Fibroblast of lung (primary cell): Measurements from ENCODE around the gene CLCN4. TPM values are rescaled to one million over a fixed set of nuclear protein-coding genes. Genes with fewer than 3 reads are reported as not detected.

Source experiments
- DNase-seq, 2 donors: peaks; one replicate each; pipeline versions ENCODE4 v3.0.0 to v3.0.0-alpha.2; 2010; ENCODE audit warnings: low read depth in 2 of 2
- H2AFZ ChIP-seq: 2 replicates; pipeline ENCODE4 v1.5.1; 2012; ENCODE audit warnings: low read length, control low read depth, inconsistent platforms
- H3K27ac ChIP-seq: 2 replicates; pipeline ENCODE4 v1.5.1; 2011; ENCODE audit warnings: low read length, control low read depth; ENCODE audit not compliant: insufficient read depth
- H3K27me3 ChIP-seq: 2 replicates; pipeline ENCODE4 v1.5.1; 2011; ENCODE audit warnings: mild to moderate bottlenecking, low read length; ENCODE audit not compliant: control insufficient read depth, insufficient read depth
- H3K36me3 ChIP-seq: 2 replicates; pipeline ENCODE4 v1.5.1; 2011; ENCODE audit warnings: low read length; ENCODE audit not compliant: control insufficient read depth, insufficient read depth
- H3K4me1 ChIP-seq: 2 replicates; pipeline ENCODE4 v1.5.1; 2011; ENCODE audit warnings: low read length; ENCODE audit not compliant: control insufficient read depth, insufficient read depth; ENCODE audit errors: extremely low read depth
- H3K4me2 ChIP-seq: 2 replicates; pipeline ENCODE4 v1.5.1; 2011; ENCODE audit warnings: low read length, control low read depth; ENCODE audit not compliant: insufficient read depth; ENCODE audit errors: extremely low read depth
- H3K4me3 ChIP-seq, 4 experiments: fragments of 200-600 bp in 1 of 4; sonication (generic) in 1 of 4; replicated peaks in 1 of 4; 2 replicates each; pipeline ENCODE4 v1.5.1; 2011 to 2016; ENCODE audit warnings: low read length in 4 of 4, low read depth in 3 of 4, mild to moderate bottlenecking in 3 of 4, control low read depth in 2 of 4, inconsistent platforms in 1 of 4, mixed read lengths in 1 of 4; ENCODE audit not compliant: insufficient read depth in 1 of 4; ENCODE audit errors: control extremely low read depth in 1 of 4
- H3K79me2 ChIP-seq: 2 replicates; pipeline ENCODE4 v1.5.1; 2012; ENCODE audit warnings: mild to moderate bottlenecking, low read length, inconsistent platforms; ENCODE audit not compliant: control insufficient read depth, insufficient read depth
- H3K9ac ChIP-seq: 2 replicates; pipeline ENCODE4 v1.5.1; 2011; ENCODE audit warnings: mild to moderate bottlenecking, low read length, control low read depth; ENCODE audit not compliant: insufficient read depth
- H3K9me3 ChIP-seq: 2 replicates; pipeline ENCODE4 v1.5.1; 2012; ENCODE audit warnings: low read depth, low read length; ENCODE audit not compliant: control insufficient read depth, insufficient read depth
- H4K20me1 ChIP-seq: 2 replicates; pipeline ENCODE4 v1.5.1; 2011; ENCODE audit warnings: low read length; ENCODE audit not compliant: control insufficient read depth, insufficient read depth; ENCODE audit errors: extremely low read depth
- EZH2 ChIP-seq: IDR thresholded peaks from 2 replicates; pipeline ENCODE4 v1.5.1; 2012; ENCODE audit warnings: low read length, control low read depth, mild to moderate bottlenecking; ENCODE audit errors: missing control alignments
- polyA plus RNA-seq, 2 donors: library from polyadenylated mRNA; depleted of rRNA in 1 of 2; stranded (reverse) in 1 of 2; unstranded in 1 of 2; fragments of >200 nt; gene quantifications; 2 replicates each; pipeline ENCODE4 v1.2.1, GENCODE V29; 2011 to 2012; ENCODE audit warnings: missing spikeins in 1 of 2
- total RNA-seq: library from RNA; depleted of rRNA; stranded (reverse); fragments of >200 nt; gene quantifications from 2 replicates; pipeline ENCODE4 v1.2.1, GENCODE V29; 2014
- TF ChIP-seq, protein P1 (sequence below), 2 donors: IDR thresholded peaks in 1 of 2; conservative IDR thresholded peaks in 1 of 2; 1 replicate in 1 of 2; 2 replicates in 1 of 2; pipeline ENCODE4 v1.5.1; 2011 to 2012; ENCODE audit warnings: low read length in 2 of 2, control low read depth in 1 of 2, inconsistent platforms in 1 of 2, low read depth in 1 of 2, mild to moderate bottlenecking in 1 of 2

The CLCN4 gene
- total and polyA plus RNA-seq, 2 donors (not counting 1 experiment from before 2014, with no cell fraction given) = 0.70 to 4.0 TPM

DNA sequence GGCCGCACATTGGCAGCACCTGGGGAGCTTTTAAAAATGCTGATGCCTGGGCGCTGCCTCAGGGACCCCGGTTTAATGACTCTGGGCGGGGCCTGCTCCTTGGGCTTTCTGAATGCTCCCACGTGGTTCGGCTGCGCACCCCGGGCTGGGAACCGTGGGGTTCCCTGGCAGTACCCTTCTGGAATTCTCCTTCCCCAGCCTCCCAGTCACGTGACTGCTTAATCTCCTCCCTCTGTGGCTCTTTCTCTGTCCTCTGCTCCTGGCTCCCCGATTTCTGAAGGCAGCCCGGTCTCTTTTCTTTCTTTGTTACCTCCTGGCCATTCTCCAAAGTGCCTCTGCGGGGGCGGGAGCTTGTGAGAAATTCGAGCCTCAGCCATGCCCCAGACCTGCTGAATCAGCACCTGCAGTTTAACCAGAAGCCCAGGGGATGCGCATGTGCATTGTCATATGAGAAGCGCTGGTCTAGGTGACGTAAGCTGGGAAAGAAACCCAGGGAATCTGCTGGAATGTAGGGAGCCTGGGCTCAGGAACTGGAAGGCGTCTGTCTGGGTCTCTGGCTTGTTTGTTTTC, 16.6 kb downstream of the CLCN4 start:
- no peaks in the 10 kb centered on the region for H3K9me3 ChIP-seq
- H3K36me3 ChIP-seq = no peaks in the 10 kb centered on the region
- H3K27me3 ChIP-seq = no peaks in the 10 kb centered on the region
- no peak overlapping the region for H3K27ac ChIP-seq
- H3K4me2 ChIP-seq = peak overlapping the region; percentile 45
- DNase-seq = peak; percentile 50 to 95
- peaks cover 10% of the 10 kb centered on the region for H3K4me1 ChIP-seq
- no peak overlapping the region for H3K9ac ChIP-seq
- TF ChIP-seq, protein P1, sequence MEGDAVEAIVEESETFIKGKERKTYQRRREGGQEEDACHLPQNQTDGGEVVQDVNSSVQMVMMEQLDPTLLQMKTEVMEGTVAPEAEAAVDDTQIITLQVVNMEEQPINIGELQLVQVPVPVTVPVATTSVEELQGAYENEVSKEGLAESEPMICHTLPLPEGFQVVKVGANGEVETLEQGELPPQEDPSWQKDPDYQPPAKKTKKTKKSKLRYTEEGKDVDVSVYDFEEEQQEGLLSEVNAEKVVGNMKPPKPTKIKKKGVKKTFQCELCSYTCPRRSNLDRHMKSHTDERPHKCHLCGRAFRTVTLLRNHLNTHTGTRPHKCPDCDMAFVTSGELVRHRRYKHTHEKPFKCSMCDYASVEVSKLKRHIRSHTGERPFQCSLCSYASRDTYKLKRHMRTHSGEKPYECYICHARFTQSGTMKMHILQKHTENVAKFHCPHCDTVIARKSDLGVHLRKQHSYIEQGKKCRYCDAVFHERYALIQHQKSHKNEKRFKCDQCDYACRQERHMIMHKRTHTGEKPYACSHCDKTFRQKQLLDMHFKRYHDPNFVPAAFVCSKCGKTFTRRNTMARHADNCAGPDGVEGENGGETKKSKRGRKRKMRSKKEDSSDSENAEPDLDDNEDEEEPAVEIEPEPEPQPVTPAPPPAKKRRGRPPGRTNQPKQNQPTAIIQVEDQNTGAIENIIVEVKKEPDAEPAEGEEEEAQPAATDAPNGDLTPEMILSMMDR (conservative IDR thresholded peaks at IDR 0.05 in 1 of 2, IDR thresholded peaks at IDR 0.05 in 1 of 2; ENCODE audit: low read depth in 1 of 2, low read length in 2 of 2) = no peak
- no peak for TF ChIP-seq EZH2
- H4K20me1 ChIP-seq = no peaks in the 10 kb centered on the region
- no peak overlapping the region for H2AFZ ChIP-seq
- no peaks in the 10 kb centered on the region for H3K79me2 ChIP-seq
- peak overlapping the region in 1 of 4 experiments; percentile 20 for H3K4me3 ChIP-seq

DNA sequence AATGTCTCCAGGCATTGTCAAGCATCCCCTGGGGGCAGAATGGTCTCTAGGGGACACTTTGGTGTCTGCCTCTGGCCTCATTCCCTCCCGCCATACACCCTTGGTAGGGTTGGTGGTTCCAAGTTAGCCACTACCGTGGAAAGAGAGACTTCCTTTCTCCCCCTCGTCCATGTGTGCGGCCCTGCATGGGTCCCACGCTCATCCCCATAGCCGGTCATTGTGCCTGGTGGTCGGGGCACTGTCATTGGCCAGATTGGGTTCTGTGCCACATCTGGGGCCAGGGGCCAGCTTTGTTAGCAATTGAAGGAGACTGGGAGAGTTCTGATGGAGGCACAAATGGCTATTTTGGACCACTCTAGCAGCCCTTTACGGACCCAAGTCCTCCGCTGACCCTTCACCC, 17.3 kb downstream of the CLCN4 start:
- no peak for DNase-seq
- H4K20me1 ChIP-seq = no peaks in the 10 kb centered on the region
- no peak overlapping the region for H3K4me3 ChIP-seq
- no peak overlapping the region for H3K4me2 ChIP-seq
- H3K27me3 ChIP-seq = no peaks in the 10 kb centered on the region
- H3K4me1 ChIP-seq = peaks cover 10% of the 10 kb centered on the region
- H3K9me3 ChIP-seq = no peaks in the 10 kb centered on the region
- TF ChIP-seq, protein P1 (conservative IDR thresholded peaks at IDR 0.05 in 1 of 2, IDR thresholded peaks at IDR 0.05 in 1 of 2; ENCODE audit: low read depth in 1 of 2, low read length in 2 of 2) = no peak
- no peak for TF ChIP-seq EZH2
- H3K27ac ChIP-seq = no peak overlapping the region
- no peaks in the 10 kb centered on the region for H3K79me2 ChIP-seq
- no peak overlapping the region for H2AFZ ChIP-seq
- no peaks in the 10 kb centered on the region for H3K36me3 ChIP-seq
- H3K9ac ChIP-seq = no peak overlapping the region

- Histone ChIP-seq H3K4me2 (no peak overlapping the region), H4K20me1 (no peaks in the 10 kb centered on the region), H3K9me3 (no peaks in the 10 kb centered on the region), H3K27ac (no peak overlapping the region), H2AFZ (no peak overlapping the region), H3K36me3 (no peaks in the 10 kb centered on the region), H3K79me2 (no peaks in the 10 kb centered on the region), H3K4me1 (peaks cover 10% of the 10 kb centered on the region), H3K4me3 (no peak overlapping the region), H3K27me3 (no peaks in the 10 kb centered on the region), H3K9ac (no peak overlapping the region)
- DNase-seq = peak in 1 of 2 donors; percentile 25
- TF ChIP-seq, protein P1 (conservative IDR thresholded peaks at IDR 0.05 in 1 of 2, IDR thresholded peaks at IDR 0.05 in 1 of 2; ENCODE audit: low read depth in 1 of 2, low read length in 2 of 2) = no peak
These were observed 18.0 kb downstream of the CLCN4 start for GRCh38 chrX:10174810-10175209.
